NCI-H345 (cell line): ENCODE results near the gene CRYAA.
"Not testable (repeated sequence)": the region's sequence is repeated elsewhere in the genome, so short reads cannot be mapped to it uniquely, and the experiment has no call there.

Source experiments
- DNase-seq: peaks from one replicate; lab custom pipeline; 2025; lab: John Stamatoyannopoulos, UW

The CRYAA gene

DNA sequence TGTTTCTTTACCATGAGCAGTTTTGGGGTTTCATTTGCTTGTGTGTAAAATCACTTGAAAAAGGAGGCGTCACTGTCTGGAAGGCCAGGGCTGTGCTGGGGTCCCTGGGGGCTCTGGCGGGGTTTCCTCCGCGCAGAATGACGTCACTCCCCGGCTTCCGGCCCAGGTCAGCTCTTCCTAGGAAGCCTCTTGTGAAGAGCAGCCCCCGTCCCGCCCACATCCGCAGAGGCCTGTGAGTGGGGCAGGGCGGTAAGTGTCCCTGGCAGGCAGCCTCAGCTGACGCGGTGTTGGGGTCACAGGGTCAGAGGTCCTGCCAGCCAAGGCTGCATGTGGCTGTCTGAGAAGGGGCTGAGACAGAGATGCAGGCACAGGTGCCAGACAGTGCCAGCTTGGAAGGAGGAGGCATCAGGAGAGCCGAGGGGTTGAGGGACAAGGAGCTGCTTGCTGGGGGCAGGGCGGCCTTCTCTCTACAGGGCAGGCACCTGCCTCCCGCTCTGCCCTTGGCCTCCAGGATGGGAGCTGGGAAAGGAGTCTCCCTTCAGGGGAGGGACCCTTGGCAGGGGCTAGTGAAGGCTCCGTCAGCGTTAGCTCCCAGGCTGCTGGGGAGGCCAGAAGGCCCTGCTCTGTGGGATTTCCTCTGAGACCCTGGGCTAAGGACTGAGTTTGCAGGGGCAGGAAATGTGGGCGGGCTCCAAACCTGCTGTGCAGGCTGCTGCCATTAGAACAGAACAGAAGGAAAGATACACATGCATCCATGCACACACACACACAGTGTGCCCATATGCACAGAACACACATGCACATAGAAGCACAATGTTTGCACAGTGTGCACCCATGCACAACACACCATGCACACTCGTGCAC is 8.5 kb downstream of the CRYAA start:
- DNase-seq = not testable (repeated sequence)

DNA sequence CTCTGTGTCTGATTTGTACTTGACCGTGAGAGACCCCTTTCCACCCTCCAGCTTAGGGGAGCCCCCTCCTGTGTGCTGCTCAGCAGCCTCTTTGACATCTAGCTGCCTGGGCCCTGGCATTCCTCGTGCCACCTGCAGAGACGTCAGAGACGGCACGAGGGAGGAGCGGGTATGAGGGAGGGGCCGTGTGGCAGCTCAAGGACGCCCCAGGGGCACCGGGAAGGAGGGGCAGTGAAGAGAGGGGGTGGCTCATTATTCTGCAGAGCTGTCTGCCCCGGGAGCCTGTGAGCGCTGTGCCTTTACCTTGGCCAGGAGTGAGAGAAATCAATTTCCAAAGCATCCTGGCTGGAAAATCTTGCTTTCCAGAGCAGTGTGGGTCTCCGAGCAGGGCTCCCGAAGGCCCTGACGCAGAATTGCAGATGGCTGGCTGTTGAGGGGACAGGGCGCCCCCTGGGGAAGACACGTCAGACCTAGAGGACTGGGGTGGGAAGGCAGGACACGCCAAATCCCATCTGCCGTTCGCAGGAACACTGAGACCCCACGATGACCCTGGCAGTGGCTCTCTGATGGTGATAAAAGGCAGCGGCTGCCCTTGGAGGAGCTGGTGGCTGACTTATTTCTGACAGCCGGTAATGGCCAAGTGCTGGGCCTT is 9.5 kb downstream of the CRYAA start:
- DNase-seq = not testable (repeated sequence)

DNA sequence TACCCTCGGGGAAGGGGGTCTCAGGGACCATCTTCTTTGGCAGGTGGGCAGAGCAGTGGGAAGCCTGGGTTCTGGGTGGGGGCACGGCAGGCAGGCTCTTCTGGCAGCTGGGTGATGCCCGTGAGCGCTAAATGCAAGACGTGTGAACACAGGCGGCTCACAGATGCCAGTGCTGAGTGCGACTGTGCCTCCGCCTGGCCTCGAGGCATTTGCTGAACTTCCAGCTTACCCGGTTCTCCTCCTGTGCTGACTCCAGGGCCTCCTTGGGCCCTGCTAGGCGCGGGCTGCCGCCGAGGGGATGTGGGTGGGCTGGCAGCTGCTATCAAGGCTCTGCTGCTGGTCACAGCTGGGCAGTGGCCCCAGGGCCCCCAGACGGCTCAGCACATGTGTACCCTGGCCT is 12.2 kb downstream of the CRYAA start:
- not testable (repeated sequence) for DNase-seq

DNA sequence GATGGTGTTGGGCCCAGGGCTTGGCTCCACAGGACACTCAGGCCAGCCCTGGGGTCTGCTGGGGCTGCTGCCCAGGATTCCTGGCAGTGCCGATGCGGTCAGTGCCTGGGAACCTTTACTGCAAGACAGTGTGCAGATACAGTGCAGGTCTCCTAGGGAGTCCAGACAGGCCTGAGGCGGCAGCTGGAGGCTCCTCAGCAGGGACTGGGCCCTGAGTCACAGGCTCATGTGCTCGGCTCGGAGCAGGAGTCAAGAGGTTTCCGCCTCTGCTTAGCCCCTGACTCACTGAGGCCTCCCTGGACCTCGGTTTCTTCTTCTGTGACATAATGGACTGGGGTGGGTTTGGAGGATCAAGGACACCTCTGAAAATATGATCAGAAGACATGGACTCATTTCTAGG is 18.5 kb downstream of the CRYAA start:
- not testable (repeated sequence) for DNase-seq

DNA sequence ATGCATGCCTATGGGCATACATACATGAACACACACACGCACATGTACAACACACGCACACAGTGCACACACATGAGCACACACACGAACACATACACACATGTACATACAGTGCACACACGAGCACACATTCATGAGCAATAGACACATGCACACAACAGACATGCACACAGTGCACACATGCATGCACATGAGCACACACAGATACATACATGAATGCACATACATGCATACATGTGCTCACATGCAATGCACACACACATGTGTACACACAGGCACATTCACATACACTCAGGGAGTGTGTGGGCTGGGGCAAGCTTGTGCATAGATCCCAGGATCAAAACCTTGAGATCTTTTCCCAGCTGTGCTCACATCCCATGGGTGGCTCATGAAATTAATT is 18.9 kb downstream of the CRYAA start:
- no peak for DNase-seq

DNA sequence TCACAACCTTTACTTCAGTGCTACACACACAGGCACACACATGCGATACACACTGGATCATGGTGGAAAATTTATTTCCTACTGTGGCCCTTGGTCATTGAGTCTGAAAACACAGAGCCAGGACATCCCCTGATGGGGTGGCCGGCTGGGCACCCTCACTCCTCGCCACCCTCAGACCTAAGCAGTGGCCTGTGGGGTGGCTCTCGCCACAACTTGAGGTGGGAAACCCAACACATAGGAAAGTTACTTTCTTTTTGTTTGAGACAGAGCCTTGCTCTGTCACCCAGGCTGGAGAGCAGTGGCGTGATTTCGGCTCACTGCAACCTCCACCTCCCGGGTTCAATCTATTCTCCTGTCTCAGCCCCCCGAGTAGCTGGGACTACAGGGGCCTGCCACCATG is 19.4 kb downstream of the CRYAA start:
- DNase-seq = no peak

DNA sequence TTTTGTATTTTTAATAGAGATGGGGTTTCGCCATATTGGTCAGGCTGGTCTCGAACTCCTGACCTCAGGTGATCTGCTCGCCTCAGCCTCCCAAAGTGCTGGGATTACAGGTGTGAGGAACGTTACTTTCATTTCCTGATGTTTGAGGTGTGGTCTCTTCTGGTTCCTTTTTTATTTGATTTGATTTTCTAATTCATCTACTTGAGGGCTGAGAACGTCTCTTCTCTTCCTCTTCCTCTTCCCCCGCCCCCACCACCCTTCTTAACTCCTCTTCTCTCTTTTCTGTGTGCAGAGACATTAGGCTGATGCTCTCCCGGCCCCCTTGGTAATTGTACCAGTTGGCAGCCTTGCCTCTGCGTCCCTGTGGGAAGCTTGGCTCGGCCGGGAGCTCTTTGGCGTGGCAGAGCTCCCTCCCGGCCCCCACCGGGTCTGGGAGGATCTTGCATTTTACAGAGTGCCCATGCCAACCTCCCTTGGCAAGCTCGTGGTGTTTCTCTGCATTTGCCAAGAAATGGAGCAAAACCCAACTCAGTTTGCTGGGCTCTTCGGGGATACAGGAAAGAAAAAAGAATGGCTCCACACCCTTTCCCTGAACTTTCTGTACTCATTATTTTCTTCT is 19.9 kb downstream of the CRYAA start:
- no peak for DNase-seq

DNA sequence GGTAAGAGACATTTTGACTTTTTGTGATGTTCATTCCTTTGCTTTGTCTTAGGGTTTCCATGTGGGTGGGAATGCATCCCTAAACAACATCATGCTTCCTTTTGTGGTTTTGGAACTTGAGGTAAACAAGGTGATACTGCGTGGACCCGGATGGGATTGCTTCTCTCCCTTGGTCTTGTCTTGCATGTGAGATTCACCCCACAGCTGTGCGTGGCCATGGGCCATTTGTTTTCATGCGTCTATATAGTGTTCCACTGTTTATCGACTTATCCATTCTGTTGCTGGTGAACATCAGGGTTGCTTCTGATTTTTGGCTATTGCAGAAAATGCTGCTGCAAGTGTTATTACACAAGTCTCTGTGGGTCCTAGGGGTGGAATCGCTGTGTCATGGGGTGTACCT is 21.1 kb downstream of the CRYAA start:
- no peak for DNase-seq

DNA sequence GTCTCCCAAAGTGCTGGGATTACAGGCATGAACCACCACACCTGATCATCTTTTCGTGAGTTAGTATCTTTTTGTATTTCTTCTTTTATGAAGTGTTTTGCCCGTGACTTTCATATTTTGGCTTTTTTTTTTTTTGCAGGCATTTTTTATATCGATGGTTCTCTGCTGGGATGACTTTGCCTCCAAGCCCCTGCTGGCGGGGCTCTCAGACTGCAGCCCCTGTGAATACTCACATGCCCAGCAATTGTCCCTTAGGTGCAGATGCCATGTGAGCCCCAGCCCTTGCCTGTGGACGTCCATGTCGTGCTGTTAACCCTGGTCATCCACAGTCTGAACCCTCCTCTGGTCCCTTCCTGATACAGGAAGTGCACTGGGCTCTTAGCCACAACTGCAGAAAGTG is 21.7 kb downstream of the CRYAA start:
- no peak for DNase-seq

DNA sequence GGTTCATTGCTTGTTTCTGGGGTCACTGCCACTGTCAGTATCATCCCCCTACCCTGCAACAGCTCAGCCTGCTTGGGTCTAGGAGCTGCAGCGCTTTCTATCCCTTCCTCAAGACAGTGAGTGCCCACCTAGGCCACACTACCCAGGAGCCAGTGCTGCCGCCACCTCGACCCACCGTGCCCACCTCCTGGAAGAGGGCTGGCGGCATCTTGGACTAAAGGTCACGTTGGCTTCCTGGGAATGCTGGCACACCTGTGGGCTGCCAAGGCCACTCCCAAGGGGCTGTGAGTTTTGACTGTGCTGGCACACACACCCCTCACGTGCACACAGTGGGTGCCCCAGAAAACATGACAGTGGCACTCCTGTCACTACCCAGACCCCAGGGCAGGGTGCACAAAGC is 22.1 kb downstream of the CRYAA start:
- no peak for DNase-seq

DNA sequence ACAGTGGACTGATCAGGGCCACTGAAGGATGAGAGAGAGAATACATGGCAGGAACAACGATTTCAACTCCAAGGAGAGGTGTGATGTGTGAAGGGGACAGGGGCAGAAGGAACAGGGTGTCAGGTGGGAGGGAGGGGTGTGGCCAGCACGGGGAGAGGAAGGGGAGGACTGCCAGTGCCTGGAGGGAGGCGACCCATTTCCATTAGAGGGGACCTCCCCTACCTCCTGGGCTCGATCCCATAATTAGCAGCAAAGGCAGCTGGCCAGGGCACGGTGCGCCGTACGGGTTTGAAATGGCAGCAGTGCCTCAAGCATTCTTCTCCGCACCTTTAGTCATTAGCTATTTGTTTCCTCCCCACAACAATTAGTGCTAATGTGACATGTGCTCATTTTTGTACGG is 22.7 kb downstream of the CRYAA start:
- no peak for DNase-seq

DNA sequence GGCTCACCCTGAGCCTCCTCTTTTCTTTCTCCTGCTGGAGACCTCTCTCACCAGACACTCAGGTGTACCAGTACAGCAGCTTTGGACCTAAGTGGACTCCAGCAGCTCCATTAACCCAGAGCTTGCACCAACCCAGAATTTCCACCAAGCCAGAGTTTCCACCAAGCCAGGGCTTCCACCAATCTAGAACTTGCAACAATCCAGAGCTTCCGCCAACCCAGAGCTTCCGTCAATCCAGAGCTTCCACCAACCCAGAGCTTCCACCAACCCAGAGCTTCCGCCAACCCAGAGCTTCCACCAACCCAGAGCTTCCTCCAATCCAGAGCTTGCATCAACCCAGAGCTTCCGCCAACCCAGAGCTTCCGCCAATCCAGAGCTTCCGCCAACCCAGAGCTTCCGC is 23.2 kb downstream of the CRYAA start:
- DNase-seq = no peak

DNA sequence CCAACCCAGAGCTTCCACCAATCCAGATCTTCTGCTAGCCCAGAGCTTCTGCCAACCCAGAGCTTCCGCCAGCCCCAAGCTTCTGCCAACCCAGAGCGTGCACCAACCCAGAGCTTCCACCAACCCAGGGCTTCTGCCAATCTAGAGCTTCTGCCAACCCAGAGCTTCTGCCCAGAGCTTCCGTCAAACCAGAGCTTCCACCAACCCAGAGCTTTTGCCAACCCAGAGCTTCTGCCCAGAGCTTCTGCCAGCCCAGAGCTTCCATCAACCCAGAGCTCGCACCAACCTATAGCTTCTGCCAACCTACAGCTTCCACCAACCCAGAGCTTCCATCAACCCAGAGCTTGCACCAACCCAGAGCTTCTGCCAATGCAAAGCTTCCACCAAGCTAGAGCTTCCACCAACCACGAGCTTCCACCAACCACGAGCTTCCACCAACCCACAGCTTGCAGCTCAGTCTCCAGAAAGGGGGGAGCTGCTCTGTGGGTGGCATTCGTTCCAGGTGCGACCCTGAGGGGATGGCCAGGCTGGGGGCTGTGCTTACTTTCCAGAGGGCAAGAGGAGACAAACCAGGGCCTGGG is 23.8 kb downstream of the CRYAA start:
- DNase-seq = no peak

DNA sequence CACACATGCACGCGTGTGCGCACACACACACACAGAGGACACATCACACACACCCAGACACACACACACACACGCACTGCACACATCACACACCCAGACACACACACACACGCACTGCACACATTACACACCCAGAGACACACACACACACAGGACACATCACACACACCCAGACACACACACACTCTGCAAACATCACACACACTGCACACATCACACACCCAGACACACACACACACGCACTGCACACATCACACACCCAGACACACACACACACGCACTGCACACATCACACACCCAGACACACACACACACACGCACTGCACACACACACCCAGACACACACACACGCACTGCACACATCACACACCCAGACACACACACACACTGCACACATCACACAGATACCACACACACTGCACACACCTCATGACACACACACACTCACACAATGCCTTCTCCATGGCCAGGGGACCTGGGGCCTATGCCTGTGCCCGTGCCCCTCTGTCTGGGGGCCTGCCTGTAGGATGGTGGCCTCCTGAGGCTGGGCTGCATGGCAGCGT is 24.4 kb downstream of the CRYAA start:
- no peak for DNase-seq

DNA sequence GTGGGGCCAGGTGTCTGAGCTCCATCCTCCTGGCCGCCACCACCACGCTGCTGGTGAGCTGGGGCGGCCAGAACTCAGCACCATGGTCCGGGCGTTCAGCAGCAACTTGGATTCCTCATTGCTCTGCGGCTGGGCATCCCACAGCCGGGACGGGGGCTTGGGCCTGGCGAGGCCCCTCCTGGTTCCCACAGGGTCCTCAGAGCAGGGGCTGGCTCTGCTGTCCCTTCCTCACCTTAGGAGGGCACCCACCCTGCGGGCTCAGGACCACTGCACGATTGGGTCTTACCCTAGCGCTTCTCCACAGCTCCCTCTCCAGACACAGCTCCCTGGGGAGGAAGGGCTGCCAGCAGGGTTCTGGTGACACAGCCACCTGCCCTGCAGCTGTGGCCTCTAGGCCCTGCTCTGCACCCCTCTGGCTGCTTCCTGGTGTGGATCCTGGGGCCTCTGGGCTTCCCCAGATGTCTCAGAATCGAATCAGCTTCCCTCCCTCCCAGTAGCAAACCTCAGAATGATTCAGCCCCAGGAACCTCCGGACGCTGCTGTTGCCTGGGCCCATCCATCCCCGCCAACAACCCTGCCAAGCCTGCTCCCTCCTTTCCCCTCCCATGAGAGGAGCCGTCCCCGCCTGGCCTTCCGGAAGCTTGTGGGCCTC is 25.0 kb downstream of the CRYAA start:
- no peak for DNase-seq

DNA sequence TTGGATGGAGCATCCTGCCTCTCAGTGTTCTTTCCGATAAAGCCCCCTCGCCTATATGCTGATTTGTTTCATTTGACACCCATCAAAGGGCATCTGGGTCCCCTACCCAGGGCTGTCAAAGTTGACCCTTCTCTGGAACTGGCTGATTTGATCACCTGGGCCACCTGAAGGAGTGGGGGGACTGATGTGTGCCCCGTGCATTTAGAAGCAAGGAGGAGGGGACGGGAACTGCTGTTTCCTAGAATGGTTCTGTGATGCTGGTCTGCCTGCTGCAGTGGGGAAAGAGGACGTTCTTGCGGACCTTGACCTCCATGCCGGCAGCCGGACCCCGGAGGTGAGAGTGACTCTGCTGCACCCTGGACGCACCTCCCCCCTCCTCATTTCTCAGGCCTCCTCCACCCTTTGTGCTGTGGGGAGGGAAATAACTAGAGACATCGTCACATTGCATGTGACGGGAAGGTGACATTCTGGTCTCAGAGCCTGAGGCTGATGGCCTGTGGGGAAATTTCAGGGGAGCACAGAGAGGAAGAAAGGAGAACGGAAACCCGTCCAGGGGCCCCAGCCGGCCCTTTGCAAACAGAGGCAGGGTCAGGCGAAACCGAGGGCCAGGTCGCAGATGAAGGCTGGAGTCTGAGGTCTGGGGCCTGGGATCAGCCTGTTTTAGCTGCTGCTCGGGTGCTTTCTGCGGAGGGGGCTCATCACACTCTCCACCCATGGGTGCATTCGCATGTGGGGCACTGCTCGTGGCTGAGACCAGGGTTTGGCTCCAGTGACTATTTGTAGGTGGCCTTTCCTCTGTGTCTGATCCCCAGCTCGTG is 25.7 kb downstream of the CRYAA start:
- DNase-seq = no peak

DNA sequence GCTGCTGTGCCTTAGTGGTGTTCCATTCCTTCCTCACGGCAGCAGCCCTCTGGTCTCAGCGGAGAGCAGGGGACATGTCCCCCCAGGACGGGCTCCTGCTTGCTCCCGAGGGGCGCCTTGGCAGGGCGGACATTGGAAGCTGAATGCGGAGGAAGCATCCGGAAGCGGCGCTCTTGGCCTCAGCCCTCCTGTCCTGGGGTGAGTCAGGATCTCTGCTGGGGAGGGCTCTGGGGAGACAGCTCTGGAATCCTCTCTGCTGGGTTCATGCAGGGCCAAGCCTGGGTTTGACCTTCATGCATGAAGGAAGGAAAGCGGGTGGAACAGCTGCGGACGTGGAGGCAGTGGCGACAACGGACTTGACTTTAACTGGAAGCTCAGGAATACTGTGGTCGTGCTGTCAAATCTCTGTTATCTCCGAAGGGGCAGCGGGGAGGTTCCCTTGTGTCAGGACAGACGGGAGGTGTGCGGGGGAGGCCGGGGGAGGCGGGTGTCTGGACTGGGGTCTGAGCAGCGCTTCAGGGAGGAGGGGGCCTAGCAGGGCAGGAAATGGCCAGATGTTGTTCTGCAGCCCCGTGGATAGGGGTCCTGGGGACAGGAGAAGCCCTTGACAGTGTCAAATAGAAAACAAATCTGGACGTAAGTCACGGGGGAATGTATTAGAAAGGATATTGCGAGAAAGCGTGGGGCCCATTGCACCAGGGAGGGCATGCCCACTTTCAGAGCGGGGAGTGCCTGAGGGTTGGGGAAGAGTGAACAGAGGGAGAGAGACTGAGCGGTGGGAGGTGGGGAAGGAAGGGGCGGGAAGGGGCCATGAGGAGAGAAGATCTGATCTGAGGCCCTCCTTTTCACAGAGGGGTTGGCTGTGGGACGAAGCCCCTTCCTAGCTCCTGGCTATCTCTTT is 26.6 kb downstream of the CRYAA start:
- DNase-seq = no peak

DNA sequence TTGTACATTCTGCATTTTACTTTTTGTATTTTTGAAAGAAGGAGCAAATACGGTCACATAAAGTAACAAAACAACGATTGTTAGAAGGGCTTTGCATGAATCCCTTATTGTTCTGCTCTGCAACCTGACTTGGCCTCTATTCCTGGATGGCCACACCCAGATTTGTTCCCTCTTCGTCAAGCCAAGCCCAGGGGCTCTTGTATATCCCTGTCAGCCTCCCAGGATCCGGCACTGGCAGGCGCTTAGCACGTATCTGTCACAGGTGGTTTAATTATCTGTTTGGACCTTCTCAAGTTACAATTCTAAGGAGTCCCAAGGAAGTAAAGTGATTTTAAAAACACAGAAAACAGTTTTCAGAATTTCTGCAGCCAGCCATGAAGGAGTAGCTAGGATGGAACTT is 28.0 kb downstream of the CRYAA start:
- DNase-seq = peak; percentile 52

DNA sequence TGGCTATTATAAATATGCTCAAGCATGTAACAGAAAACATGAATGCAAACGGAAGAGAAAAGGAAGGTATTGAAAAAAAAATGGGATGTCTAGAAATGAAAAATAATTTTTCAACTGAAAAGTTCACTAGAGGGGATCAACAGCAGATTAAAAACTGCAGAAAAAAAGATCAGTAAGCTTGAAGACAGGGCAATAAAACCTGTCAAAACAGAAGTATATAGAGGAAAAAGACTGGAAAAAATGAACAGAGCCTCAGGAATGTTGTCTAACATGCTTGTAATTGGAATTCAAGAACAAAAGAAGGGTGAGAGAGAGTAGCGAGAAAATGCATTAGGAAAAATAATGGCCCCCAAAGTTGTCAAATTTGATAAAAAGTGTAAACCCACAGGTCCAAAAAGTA is 29.6 kb downstream of the CRYAA start:
- DNase-seq = no peak

DNA sequence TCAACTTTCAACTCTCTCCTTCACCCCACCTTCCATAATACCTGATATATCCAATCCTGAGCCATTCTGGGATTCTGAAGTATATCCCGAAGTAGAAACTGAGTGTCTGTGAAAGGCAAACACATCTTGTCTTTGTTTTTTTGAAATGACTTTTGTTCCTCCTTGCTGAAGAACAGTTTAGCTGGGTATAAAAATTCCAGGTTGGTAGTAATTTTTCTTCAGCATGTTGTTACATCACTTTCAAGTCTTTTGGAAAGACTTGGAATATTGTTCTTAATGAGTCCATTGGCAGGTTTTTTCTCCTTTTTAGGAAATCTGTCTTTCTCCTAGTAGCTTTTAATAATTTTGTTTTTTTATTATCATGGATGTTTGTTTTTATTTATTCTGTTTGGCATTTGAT is 32.7 kb downstream of the CRYAA start:
- no peak for DNase-seq
